ENCODE measurements around the gene DPEP2NB. TPM values are rescaled to one million over a fixed set of nuclear protein-coding genes. Genes with fewer than 3 reads are reported as not detected.
A peak's percentile ranks its signal among the peaks of the same experiment; 100 is the strongest.

The DPEP2NB gene
- total RNA-seq, 1 experiment from 2014 or later: not detected

- Mint-ChIP-seq H3K27me3 (ENCODE audit: unreplicated experiment) (no peaks in the 10 kb centered on the region), H3K4me3 (ENCODE audit: low read depth, unreplicated experiment) (peak overlapping the region; percentile 85), H3K27ac (ENCODE audit: unreplicated experiment) (peak overlapping the region; percentile 45), H3K36me3 (ENCODE audit: insufficient read depth, unreplicated experiment) (peaks cover 36% of the 10 kb centered on the region), H3K4me1 (ENCODE audit: low read depth, unreplicated experiment) (peaks cover 23% of the 10 kb centered on the region), H3K9me3 (ENCODE audit: low read depth, unreplicated experiment) (no peaks in the 10 kb centered on the region)
- CTCF ChIA-PET: no interaction called here
- TF ChIP-seq CTCF (IDR thresholded peaks at IDR 0.05; ENCODE audit: unreplicated experiment): no peak
- peak; percentile 13 for DNase-seq
- intact Hi-C loops (cut with micrococcal nuclease; ENCODE audit: unreplicated experiment): no loop called here
- BruUV-seq (replicated peaks): TSS peak; percentile 53
Observed at GRCh38 chr16:67967183-67967957, 48.3 kb downstream of the DPEP2NB start.

- no peak for TF ChIP-seq CTCF (IDR thresholded peaks at IDR 0.05; ENCODE audit: unreplicated experiment)
Observed at GRCh38 chr16:67966549-67967182, 49.0 kb downstream of the DPEP2NB start.

GRCh38 chr16:67965668-67966548 lies 49.8 kb downstream of the DPEP2NB start:
- BruUV-seq (replicated peaks): no TSS peak
- no peak for DNase-seq
- TF ChIP-seq CTCF (IDR thresholded peaks at IDR 0.05; ENCODE audit: unreplicated experiment): no peak
- CTCF ChIA-PET: no interaction called here
- Mint-ChIP-seq H3K4me3 (ENCODE audit: low read depth, unreplicated experiment) (no peak overlapping the region), H3K9me3 (ENCODE audit: low read depth, unreplicated experiment) (no peaks in the 10 kb centered on the region), H3K36me3 (ENCODE audit: insufficient read depth, unreplicated experiment) (peaks cover 42% of the 10 kb centered on the region), H3K27ac (ENCODE audit: unreplicated experiment) (no peak overlapping the region), H3K4me1 (ENCODE audit: low read depth, unreplicated experiment) (peaks cover 23% of the 10 kb centered on the region), H3K27me3 (ENCODE audit: unreplicated experiment) (no peaks in the 10 kb centered on the region)
- intact Hi-C loops (cut with micrococcal nuclease; ENCODE audit: unreplicated experiment): no loop called here

More at GRCh38 chr16:67966549-67967182, 49.0 kb downstream of the DPEP2NB start:
- no peaks in the 10 kb centered on the region for H3K9me3 Mint-ChIP-seq (ENCODE audit: low read depth, unreplicated experiment)
- H3K27me3 Mint-ChIP-seq (ENCODE audit: unreplicated experiment): no peaks in the 10 kb centered on the region
- CTCF ChIA-PET: no interaction called here
- peaks cover 23% of the 10 kb centered on the region for H3K4me1 Mint-ChIP-seq (ENCODE audit: low read depth, unreplicated experiment)
- peaks cover 36% of the 10 kb centered on the region for H3K36me3 Mint-ChIP-seq (ENCODE audit: insufficient read depth, unreplicated experiment)
- DNase-seq: no peak
- H3K4me3 Mint-ChIP-seq (ENCODE audit: low read depth, unreplicated experiment): peak overlapping the region; percentile 85
- intact Hi-C loops (cut with micrococcal nuclease; ENCODE audit: unreplicated experiment): no loop called here
- H3K27ac Mint-ChIP-seq (ENCODE audit: unreplicated experiment): no peak overlapping the region
- BruUV-seq (replicated peaks): no TSS peak

- BruUV-seq (replicated peaks): no TSS peak
- Mint-ChIP-seq H3K4me3 (ENCODE audit: low read depth, unreplicated experiment) (no peak overlapping the region), H3K36me3 (ENCODE audit: insufficient read depth, unreplicated experiment) (peaks cover 38% of the 10 kb centered on the region), H3K27me3 (ENCODE audit: unreplicated experiment) (no peaks in the 10 kb centered on the region), H3K4me1 (ENCODE audit: low read depth, unreplicated experiment) (peaks cover 19% of the 10 kb centered on the region), H3K27ac (ENCODE audit: unreplicated experiment) (no peak overlapping the region), H3K9me3 (ENCODE audit: low read depth, unreplicated experiment) (no peaks in the 10 kb centered on the region)
- intact Hi-C loops (cut with micrococcal nuclease; ENCODE audit: unreplicated experiment): no loop called here
- no peak for DNase-seq
- CTCF ChIA-PET: no interaction called here
- TF ChIP-seq CTCF (IDR thresholded peaks at IDR 0.05; ENCODE audit: unreplicated experiment): no peak
Observed at GRCh38 chr16:67964477-67965131, 51.1 kb downstream of the DPEP2NB start.

All from Calu3 (cell line).